Colonic mucosa (tissue), 4 donors: ENCODE data around the gene TM9SF1. TPM values are rescaled to one million over a fixed set of nuclear protein-coding genes. Genes with fewer than 3 reads are reported as not detected.
A peak's percentile ranks its signal among the peaks of the same experiment; 100 is the strongest.

Experiments
- DNase-seq: peaks from one replicate; pipeline ENCODE4 v3.0.0-alpha.2; 2020
- H3K27ac ChIP-seq: fragments of 200-600 bp; one replicate; pipeline ENCODE4 v1.8.0; 2021
- H3K27me3 ChIP-seq: fragments of 200-600 bp; one replicate; pipeline ENCODE4 v1.8.0; 2021
- H3K36me3 ChIP-seq: fragments of 200-600 bp; one replicate; pipeline ENCODE4 v1.8.0; 2021
- H3K4me1 ChIP-seq: fragments of 200-600 bp; one replicate; pipeline ENCODE4 v1.8.0; 2021; ENCODE audit warnings: mild to moderate bottlenecking
- H3K4me3 ChIP-seq: fragments of 200-600 bp; one replicate; pipeline ENCODE4 v1.8.0; 2021
- H3K9ac ChIP-seq, 2 donors: one replicate each; pipeline ENCODE4 v1.7.0; 2013; ENCODE audit warnings: control low read depth in 2 of 2, low read depth in 2 of 2, low read length in 2 of 2
- H3K9me3 ChIP-seq: fragments of 200-600 bp; one replicate; pipeline ENCODE4 v1.8.0; 2021
- intact Hi-C: fragments of 100-400 bp; cut with DNase I; formaldehyde crosslinking; loops from one replicate; pipeline ENCODE4 v1.14.1; 2022
- total RNA-seq, 2 donors: library from RNA; stranded (reverse); fragmentation: NEBNext Ultra II Directional in 1 of 2; extraction: Animal tissue kit (Norgen Biotek cat#: 25700) in 1 of 2; gene quantifications; one replicate each; pipeline ENCODE4 v1.2.1, GENCODE V29; 2021
- TF ChIP-seq, protein P1 (sequence below): fragments of 200-600 bp; IDR thresholded peaks from one replicate; pipeline ENCODE4 v1.8.0; 2022; ENCODE audit warnings: antibody characterized with exemption, mild to moderate bottlenecking
- donor health status: healthy.
- donor health status: DM: no; HTN: no; CAD: no.
- donor health status: DM: no; HTN: no; CAD: no.

The TM9SF1 gene
- total RNA-seq, 2 donors from 2014 or later: 58.8 to 65.6 TPM

DNA sequence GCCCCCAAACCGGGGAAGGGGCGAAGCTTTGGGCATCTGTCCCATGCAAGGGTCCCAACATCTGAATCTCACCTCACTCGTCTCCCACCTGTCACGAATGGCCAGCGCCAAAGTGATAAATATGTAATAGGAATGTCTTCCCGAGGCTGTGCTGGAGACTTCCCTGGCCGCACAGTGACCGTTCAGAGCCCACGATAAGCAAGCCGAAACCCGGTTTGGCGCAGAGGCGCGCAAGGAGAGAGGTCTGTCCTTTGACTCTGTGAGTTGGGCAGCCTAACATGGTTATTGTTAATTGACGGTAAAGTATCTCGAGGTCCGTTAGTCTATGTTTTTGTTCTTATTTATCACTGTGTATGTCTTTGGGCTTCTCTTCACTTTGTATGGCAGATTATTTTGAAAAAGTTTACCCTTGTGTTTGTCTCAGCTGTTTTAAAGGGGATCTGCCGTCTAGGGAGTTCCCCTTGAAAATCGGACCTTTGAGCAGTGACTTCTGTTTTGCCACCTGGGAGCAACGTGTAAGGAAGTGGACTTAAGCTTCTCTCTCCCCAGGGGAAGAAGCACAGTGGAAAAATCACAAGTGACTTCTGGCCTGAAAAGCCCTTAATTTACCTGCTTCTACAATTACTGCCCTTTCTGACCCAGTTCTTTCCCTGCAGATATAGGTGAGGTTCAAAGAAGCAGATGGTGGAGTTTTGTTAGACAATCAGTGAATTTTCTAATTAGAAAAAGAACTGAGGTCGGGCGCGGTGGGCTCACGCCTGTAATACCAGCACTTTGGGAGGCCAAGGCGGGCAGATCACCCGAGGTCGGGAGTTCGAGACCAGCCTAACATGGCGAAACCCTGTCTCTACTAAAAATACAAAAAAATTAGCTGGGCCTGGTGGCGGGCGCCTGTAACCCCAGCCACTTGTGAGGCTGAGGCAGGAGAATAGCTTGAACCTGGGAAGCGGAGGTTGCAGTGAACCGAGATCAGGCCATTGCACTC is 1.1 kb upstream of the TM9SF1 start:
- DNase-seq: no peak

DNA sequence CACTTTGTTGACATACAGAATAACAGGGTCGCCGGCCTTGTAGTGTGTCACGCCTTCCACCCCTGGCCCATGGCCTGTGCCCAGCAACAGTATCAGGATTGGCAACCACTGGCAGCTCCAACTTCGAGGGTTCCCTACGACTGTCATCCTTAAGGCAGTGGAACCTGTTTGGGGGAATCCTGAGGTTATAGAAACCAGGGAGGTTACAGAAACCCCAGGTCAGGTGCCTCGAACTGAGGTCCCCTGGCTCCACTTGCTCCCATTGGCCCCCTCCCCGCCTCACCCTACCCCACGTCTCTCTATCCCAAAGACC is 412 bp downstream of the TM9SF1 start:
- intact Hi-C loops: no loop called here
- no peak for DNase-seq
- peak overlapping the region; percentile 96 for H3K4me3 ChIP-seq
- no peaks in the 10 kb centered on the region for H3K9me3 ChIP-seq
- peaks cover 4% of the 10 kb centered on the region for H3K4me1 ChIP-seq
- TF ChIP-seq, protein P1, sequence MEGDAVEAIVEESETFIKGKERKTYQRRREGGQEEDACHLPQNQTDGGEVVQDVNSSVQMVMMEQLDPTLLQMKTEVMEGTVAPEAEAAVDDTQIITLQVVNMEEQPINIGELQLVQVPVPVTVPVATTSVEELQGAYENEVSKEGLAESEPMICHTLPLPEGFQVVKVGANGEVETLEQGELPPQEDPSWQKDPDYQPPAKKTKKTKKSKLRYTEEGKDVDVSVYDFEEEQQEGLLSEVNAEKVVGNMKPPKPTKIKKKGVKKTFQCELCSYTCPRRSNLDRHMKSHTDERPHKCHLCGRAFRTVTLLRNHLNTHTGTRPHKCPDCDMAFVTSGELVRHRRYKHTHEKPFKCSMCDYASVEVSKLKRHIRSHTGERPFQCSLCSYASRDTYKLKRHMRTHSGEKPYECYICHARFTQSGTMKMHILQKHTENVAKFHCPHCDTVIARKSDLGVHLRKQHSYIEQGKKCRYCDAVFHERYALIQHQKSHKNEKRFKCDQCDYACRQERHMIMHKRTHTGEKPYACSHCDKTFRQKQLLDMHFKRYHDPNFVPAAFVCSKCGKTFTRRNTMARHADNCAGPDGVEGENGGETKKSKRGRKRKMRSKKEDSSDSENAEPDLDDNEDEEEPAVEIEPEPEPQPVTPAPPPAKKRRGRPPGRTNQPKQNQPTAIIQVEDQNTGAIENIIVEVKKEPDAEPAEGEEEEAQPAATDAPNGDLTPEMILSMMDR: no peak
- H3K36me3 ChIP-seq: no peaks in the 10 kb centered on the region
- H3K27me3 ChIP-seq: no peaks in the 10 kb centered on the region
- H3K9ac ChIP-seq: peak overlapping the region; percentile 73 to 78
- H3K27ac ChIP-seq: peak overlapping the region; percentile 94

More for the DNA sequence above, 1.1 kb upstream of the TM9SF1 start:
- Histone ChIP-seq H3K27me3 (no peaks in the 10 kb centered on the region), H3K9ac (peak overlapping the region; percentile 73 to 78), H3K9me3 (no peaks in the 10 kb centered on the region), H3K4me3 (peak overlapping the region; percentile 96), H3K27ac (peak overlapping the region; percentile 94), H3K36me3 (no peaks in the 10 kb centered on the region), H3K4me1 (peaks cover 4% of the 10 kb centered on the region)
- TF ChIP-seq, protein P1: no peak
- intact Hi-C loops: no loop called here

DNA sequence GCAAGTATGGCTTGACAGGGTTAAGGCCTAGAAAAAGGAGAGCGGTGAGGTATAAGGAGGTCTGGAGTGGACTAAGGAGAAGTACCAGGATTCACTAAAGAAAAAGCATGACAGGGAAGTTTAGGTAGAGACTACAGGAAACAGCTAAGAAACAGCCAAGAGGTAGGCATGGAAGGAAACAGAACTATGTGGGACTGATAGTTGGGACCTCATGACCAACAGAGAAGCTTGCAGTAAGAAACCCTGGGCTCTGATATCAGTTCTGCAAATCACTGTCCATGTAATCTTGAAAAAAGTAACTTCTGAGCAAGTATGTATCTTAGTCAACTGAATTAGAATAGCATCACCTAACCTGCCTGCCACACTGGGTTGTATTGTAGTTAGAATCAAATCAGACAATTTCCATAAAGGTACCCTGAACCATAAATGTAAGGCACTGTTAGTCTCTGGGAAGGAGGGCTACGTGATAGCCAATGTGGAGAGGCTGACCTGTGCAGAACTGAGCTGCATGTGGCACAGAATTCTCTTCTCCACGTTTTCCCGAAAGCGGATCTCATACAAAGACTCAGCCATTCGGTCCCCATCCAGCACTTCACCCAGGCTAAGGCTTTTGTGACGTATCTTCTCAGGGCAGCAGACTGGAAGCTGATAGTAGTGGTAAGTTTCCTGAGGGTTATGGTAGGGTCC is 912 bp downstream of the TM9SF1 start:
- peak overlapping the region; percentile 73 to 78 for H3K9ac ChIP-seq
- H3K36me3 ChIP-seq: no peaks in the 10 kb centered on the region
- TF ChIP-seq, protein P1: no peak
- DNase-seq: no peak
- H3K9me3 ChIP-seq: no peaks in the 10 kb centered on the region
- no peaks in the 10 kb centered on the region for H3K27me3 ChIP-seq
- H3K4me3 ChIP-seq: peak overlapping the region; percentile 96
- peak overlapping the region; percentile 94 for H3K27ac ChIP-seq
- intact Hi-C loops: no loop called here
- peaks cover 4% of the 10 kb centered on the region for H3K4me1 ChIP-seq

DNA sequence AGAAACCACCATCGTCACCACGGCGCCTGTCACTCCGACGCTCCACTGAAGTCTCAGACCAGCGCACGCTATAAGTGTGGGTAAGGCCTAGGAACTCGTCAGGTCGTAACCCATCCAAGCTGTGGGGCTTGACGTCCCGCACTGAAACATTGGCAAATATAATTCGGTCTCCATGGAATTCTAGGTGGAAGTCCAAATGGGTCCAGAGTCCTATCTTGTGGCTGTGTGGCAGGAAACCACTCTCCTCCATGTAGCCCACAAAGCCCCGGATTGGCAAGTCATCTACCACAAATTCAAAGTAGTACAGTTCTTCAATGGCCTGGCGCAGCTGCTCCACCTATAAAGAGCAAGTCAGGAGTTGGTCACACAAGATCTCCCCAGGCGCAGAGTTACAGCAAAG is 2.3 kb downstream of the TM9SF1 start:
- H3K9ac ChIP-seq: no peak overlapping the region
- no peaks in the 10 kb centered on the region for H3K9me3 ChIP-seq
- TF ChIP-seq, protein P1: no peak
- no peak overlapping the region for H3K27ac ChIP-seq
- H3K4me1 ChIP-seq: peaks cover 4% of the 10 kb centered on the region
- no peaks in the 10 kb centered on the region for H3K27me3 ChIP-seq
- intact Hi-C loops: no loop called here
- H3K4me3 ChIP-seq: no peak overlapping the region
- DNase-seq: no peak
- no peaks in the 10 kb centered on the region for H3K36me3 ChIP-seq

DNA sequence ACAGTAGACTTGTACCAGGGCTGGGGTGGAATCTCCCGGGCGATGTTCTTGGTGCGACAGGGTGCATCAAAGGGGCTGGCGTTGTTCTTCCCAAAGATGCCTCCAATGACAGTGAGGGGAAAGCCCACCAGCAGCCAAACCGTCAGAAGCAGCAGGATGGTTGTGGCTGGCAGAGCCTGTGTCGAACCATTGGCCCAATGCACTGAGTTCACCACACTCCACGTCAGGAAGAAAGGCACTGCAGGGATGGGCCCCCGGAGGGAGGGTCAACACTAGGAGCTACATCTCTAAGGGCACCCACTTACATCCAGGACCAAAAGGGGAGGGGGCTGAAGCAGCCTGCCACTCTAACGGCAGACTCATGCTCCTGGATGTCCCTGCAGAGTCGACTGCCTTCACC is 4.8 kb downstream of the TM9SF1 start:
- no peak for DNase-seq
- TF ChIP-seq, protein P1: no peak
- Histone ChIP-seq H3K4me1 (peaks cover 4% of the 10 kb centered on the region), H3K9me3 (no peaks in the 10 kb centered on the region), H3K9ac (no peak overlapping the region), H3K27me3 (no peaks in the 10 kb centered on the region), H3K36me3 (no peaks in the 10 kb centered on the region), H3K4me3 (no peak overlapping the region), H3K27ac (no peak overlapping the region)
- intact Hi-C loops: no loop called here
